ENCODE data around the gene TMEM41B.

- TF ChIP-seq SP1 (IDR thresholded peaks at IDR 0.05; ENCODE audit: low read depth) (no peak), SRF (IDR thresholded peaks at IDR 0.05; ENCODE audit: low read depth) (no peak), POLR2A (IDR thresholded peaks at IDR 0.05; ENCODE audit: borderline replicate concordance, extremely low read depth, insufficient read depth, insufficient read length) (no peak), POLR2AphosphoS5 (IDR thresholded peaks at IDR 0.05; ENCODE audit: low read depth, low read length) (no peak), EZH2phosphoT487 (IDR thresholded peaks at IDR 0.05; ENCODE audit: borderline replicate concordance) (no peak), RAD21 (IDR thresholded peaks at IDR 0.05; ENCODE audit: low read depth) (no peak), ZNF274 (IDR thresholded peaks at IDR 0.05; ENCODE audit: low read depth, low read length) (no peak), CEBPB (IDR thresholded peaks at IDR 0.05; ENCODE audit: low read depth) (no peak), MAX (IDR thresholded peaks at IDR 0.05) (no peak), SIN3A (IDR thresholded peaks at IDR 0.05; ENCODE audit: low read depth) (no peak), TCF7L2 (IDR thresholded peaks at IDR 0.05; ENCODE audit: borderline replicate concordance, extremely low read depth, insufficient read depth, insufficient read length) (no peak), EZH2 (IDR thresholded peaks at IDR 0.05) (no peak), YY1 (IDR thresholded peaks at IDR 0.05; ENCODE audit: extremely low read depth, insufficient replicate concordance, low read depth, low read length) (no peak)
- TF ChIP-seq, protein P1, sequence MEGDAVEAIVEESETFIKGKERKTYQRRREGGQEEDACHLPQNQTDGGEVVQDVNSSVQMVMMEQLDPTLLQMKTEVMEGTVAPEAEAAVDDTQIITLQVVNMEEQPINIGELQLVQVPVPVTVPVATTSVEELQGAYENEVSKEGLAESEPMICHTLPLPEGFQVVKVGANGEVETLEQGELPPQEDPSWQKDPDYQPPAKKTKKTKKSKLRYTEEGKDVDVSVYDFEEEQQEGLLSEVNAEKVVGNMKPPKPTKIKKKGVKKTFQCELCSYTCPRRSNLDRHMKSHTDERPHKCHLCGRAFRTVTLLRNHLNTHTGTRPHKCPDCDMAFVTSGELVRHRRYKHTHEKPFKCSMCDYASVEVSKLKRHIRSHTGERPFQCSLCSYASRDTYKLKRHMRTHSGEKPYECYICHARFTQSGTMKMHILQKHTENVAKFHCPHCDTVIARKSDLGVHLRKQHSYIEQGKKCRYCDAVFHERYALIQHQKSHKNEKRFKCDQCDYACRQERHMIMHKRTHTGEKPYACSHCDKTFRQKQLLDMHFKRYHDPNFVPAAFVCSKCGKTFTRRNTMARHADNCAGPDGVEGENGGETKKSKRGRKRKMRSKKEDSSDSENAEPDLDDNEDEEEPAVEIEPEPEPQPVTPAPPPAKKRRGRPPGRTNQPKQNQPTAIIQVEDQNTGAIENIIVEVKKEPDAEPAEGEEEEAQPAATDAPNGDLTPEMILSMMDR (IDR thresholded peaks at IDR 0.05 in 2 of 3, conservative IDR thresholded peaks at IDR 0.05 in 1 of 3; ENCODE audit: borderline replicate concordance in 1 of 3, insufficient read depth in 1 of 3, low read depth in 2 of 3, low read length in 2 of 3): no peak
Observed at GRCh38 chr11:9347100-9347499, 32.7 kb upstream of the TMEM41B start.

All from HCT116 (cell line).